Activated B cell treated with CpG ODN at 0.5 μM for 24 hours (primary cell): ENCODE measurements around the gene HES4. TPM values are rescaled to one million over a fixed set of nuclear protein-coding genes. Genes with fewer than 3 reads are reported as not detected.

Experiments used
- ATAC-seq: fragments of 200-7000 bp; cut with Tn5 transposase; one replicate; pipeline ENCODE4 v1.10.0; 2021; ENCODE audit warnings: low read depth, mild to moderate bottlenecking, moderate library complexity
- CTCF ChIA-PET: fragments of 350-600 bp; sonication (Branson Sonifier 250); formaldehyde crosslinking; loops from one replicate; lab custom pipeline; 2021; ENCODE audit warnings: antibody characterized with exemption; lab: Charles Lee
- POLR2A ChIA-PET: fragments of 350-600 bp; sonication (Branson Sonifier 250); formaldehyde crosslinking; loops from one replicate; lab custom pipeline; 2021; ENCODE audit warnings: antibody characterized with exemption; lab: Charles Lee
- DNase-seq: peaks from one replicate; pipeline ENCODE4 v3.0.0; 2022
- H3K27ac Mint-ChIP-seq: one replicate; pipeline ENCODE4 v1.8.0; 2020; ENCODE audit warnings: mixed read lengths
- H3K27me3 Mint-ChIP-seq: one replicate; pipeline ENCODE4 v1.8.0; 2021; ENCODE audit warnings: mixed read lengths
- H3K36me3 Mint-ChIP-seq: one replicate; pipeline ENCODE4 v1.8.0; 2021; ENCODE audit warnings: low read depth, mixed read lengths
- H3K4me1 Mint-ChIP-seq: one replicate; pipeline ENCODE4 v1.8.0; 2021; ENCODE audit warnings: mixed read lengths
- H3K4me3 Mint-ChIP-seq: one replicate; pipeline ENCODE4 v1.8.0; 2020; ENCODE audit warnings: mild to moderate bottlenecking, mixed read lengths
- H3K9me3 Mint-ChIP-seq: one replicate; pipeline ENCODE4 v1.8.0; 2020; ENCODE audit warnings: mixed read lengths
- intact Hi-C: fragments of 100-400 bp; cut with micrococcal nuclease; formaldehyde crosslinking; loops from one replicate; pipeline ENCODE4 v1.15.1; 2024
- total RNA-seq: library from RNA; stranded (reverse); gene quantifications from 2 replicates; pipeline ENCODE4 v1.2.3, GENCODE V29; 2022
- TF ChIP-seq, protein P1 (sequence below): fragments of 200-600 bp; IDR thresholded peaks from one replicate; pipeline ENCODE4 v1.8.0; 2022; ENCODE audit warnings: antibody characterized with exemption, mild to moderate bottlenecking

HES4 gene
- total RNA-seq, 1 donor from 2014 or later: 0.67 TPM

DNA sequence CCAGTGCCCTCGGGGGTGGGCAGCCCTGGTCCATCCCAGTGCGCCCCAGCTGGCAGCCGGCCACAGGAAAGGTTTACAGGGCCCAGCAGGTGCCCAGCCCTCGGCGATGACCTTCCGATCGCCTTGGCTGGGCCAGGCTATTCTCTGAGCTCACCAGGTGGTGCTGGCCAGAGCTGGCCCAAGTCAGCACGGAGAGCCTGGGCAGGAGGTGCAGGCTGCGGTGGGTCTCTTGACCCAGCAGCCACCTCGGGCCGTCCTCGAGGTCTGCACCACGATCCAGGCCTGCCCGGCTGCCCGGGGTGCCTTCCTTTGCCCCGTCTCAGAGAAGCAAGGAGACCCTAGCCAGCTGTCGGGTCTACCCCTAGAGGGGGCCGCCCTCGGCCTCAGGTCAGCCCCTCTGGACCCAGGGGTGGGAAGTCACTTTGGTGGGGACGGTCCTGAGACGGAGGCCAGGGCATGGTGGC, 18.4 kb downstream of the HES4 start:
- ChIA-PET CTCF (interaction anchor here (2.4 to 3.2 kb wide), 2 partner anchors 20 to 310 kb away, joined by 8 to 16 read pairs; no protein-coding TSS in a partner anchor), POLR2A (no interaction called here)
- intact Hi-C loops: no loop called here
- no peak for DNase-seq
- Mint-ChIP-seq H3K36me3 (no peaks in the 10 kb centered on the region), H3K4me1 (no peaks in the 10 kb centered on the region), H3K27ac (no peak overlapping the region), H3K27me3 (peaks cover 22% of the 10 kb centered on the region), H3K9me3 (no peaks in the 10 kb centered on the region), H3K4me3 (no peak overlapping the region)
- TF ChIP-seq, protein P1, sequence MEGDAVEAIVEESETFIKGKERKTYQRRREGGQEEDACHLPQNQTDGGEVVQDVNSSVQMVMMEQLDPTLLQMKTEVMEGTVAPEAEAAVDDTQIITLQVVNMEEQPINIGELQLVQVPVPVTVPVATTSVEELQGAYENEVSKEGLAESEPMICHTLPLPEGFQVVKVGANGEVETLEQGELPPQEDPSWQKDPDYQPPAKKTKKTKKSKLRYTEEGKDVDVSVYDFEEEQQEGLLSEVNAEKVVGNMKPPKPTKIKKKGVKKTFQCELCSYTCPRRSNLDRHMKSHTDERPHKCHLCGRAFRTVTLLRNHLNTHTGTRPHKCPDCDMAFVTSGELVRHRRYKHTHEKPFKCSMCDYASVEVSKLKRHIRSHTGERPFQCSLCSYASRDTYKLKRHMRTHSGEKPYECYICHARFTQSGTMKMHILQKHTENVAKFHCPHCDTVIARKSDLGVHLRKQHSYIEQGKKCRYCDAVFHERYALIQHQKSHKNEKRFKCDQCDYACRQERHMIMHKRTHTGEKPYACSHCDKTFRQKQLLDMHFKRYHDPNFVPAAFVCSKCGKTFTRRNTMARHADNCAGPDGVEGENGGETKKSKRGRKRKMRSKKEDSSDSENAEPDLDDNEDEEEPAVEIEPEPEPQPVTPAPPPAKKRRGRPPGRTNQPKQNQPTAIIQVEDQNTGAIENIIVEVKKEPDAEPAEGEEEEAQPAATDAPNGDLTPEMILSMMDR: no peak
- ATAC-seq: no peak

DNA sequence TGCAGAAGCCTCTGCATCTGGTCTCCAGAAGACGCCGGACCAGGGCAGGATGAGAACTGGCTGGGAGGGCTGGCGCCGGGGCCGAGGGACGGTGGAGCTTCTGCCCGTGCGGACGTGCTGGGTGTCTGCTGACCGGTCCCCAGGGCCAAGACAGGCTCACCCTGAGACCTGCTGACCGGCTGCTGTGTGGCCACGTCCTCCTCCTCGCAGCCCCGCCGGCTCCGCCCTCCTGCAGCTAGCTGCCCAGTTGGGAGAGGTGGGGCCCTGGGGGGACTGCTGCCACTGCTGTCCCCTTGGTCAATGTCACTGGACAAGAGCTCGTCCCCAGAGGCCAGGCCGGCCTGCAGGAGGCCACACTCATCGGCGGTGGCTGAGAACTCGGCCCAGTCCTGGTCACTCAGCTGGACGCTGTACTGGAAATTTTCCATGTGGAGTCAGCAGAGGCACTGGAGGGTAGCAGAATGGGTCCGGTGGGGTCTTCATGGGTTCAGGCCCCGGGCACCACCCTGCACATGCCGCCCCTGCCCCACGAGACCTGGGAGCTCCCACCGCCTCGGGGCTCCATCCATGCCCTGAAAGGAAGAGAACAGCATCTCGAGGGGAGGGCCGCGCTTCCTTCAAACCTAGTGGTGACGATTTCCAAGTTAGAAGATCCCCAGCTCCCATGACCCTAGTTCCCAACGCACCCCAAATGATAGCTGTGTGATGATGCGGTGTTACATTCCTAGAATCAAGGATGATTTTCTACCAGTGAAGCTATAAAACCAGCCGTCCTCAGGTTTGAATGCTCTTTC, 19.1 kb downstream of the HES4 start:
- H3K36me3 Mint-ChIP-seq: no peaks in the 10 kb centered on the region
- no peaks in the 10 kb centered on the region for H3K9me3 Mint-ChIP-seq

GRCh38 chr1:980137-980571, 19.7 kb downstream of the HES4 start:
- ChIA-PET CTCF (no interaction called here), POLR2A (no interaction called here)
- no peaks in the 10 kb centered on the region for H3K36me3 Mint-ChIP-seq
- ATAC-seq: no peak
- TF ChIP-seq, protein P1: no peak
- peaks cover 4% of the 10 kb centered on the region for H3K4me1 Mint-ChIP-seq
- no peak overlapping the region for H3K4me3 Mint-ChIP-seq
- peaks cover 18% of the 10 kb centered on the region for H3K27me3 Mint-ChIP-seq
- DNase-seq: no peak
- H3K27ac Mint-ChIP-seq: no peak overlapping the region
- no peaks in the 10 kb centered on the region for H3K9me3 Mint-ChIP-seq
- intact Hi-C loops: no loop called here

More for the DNA sequence above, 19.1 kb downstream of the HES4 start:
- ATAC-seq: no peak
- Mint-ChIP-seq H3K27me3 (peaks cover 19% of the 10 kb centered on the region), H3K4me3 (no peak overlapping the region), H3K27ac (no peak overlapping the region), H3K4me1 (peaks cover 1% of the 10 kb centered on the region)
- TF ChIP-seq, protein P1: no peak
- ChIA-PET POLR2A (interaction anchor here (0.6 kb wide), 1 partner anchor 158 kb away, joined by 3 read pairs; no protein-coding TSS in a partner anchor), CTCF (interaction anchor here (2.4 to 3.2 kb wide), 2 partner anchors 21 to 310 kb away, joined by 8 to 16 read pairs; no protein-coding TSS in a partner anchor)
- DNase-seq: no peak
- intact Hi-C loops: no loop called here

DNA sequence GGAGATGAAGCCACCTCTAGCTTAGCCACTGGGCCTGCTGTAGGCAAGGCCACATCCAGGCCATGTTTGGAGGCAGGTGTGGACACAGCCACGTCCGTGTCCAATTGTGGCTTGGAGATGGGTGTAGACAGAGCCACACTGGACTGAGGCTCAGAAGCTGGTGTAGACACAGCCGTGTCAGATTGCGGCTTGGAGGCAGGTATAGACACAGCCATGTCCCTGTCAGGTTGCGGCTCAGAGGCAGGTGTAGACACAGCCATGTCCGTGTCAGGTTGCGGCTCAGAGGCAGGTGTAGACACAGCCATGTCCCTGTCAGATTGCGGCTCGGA, 20.2 kb downstream of the HES4 start:
- CTCF ChIA-PET: no interaction called here
- no peaks in the 10 kb centered on the region for H3K9me3 Mint-ChIP-seq

More for the DNA sequence above, 20.2 kb downstream of the HES4 start:
- ATAC-seq (no peak), DNase-seq (no peak)
- intact Hi-C loops: no loop called here
- H3K27ac Mint-ChIP-seq: no peak overlapping the region
- no peaks in the 10 kb centered on the region for H3K36me3 Mint-ChIP-seq
- no peak overlapping the region for H3K4me3 Mint-ChIP-seq
- TF ChIP-seq, protein P1: no peak
- H3K27me3 Mint-ChIP-seq: peaks cover 19% of the 10 kb centered on the region
- POLR2A ChIA-PET: no interaction called here
- H3K4me1 Mint-ChIP-seq: peaks cover 4% of the 10 kb centered on the region
